OCI-LY7 (cell line): ENCODE results near the gene USP24. TPM values are rescaled to one million over a fixed set of nuclear protein-coding genes. Genes with fewer than 3 reads are reported as not detected.

Experiments used
- BruUV-seq: library from RNA; stranded (reverse); fragments of 400-500 nt; replicated peaks from 2 replicates; lab custom pipeline; 2021; lab: Mats Ljungman, UMichigan
- CTCF ChIA-PET: fragments of 300-600 bp; sonication (Branson Sonifier 250); formaldehyde crosslinking; loops from one replicate; lab custom pipeline; 2022; ENCODE audit warnings: antibody characterized with exemption; ENCODE audit not compliant: unreplicated experiment; lab: Charles Lee
- POLR2A ChIA-PET: fragments of 300-600 bp; sonication (Branson Sonifier 250); formaldehyde crosslinking; loops from one replicate; lab custom pipeline; 2022; ENCODE audit warnings: antibody characterized with exemption; lab: Charles Lee
- DNase-seq: peaks from one replicate; pipeline ENCODE4 v3.0.0-alpha.2; 2015; ENCODE audit warnings: low spot score
- H2AFZ ChIP-seq: fragments of 200-600 bp; sonication (generic), shearing (Covaris generic); 2 replicates; pipeline ENCODE4 v1.6.1; 2014; ENCODE audit warnings: mild to moderate bottlenecking, antibody characterized with exemption, low read length, moderate library complexity
- H3K27ac ChIP-seq: fragments of 200-600 bp; sonication (generic); 2 replicates; pipeline ENCODE4 v1.5.1; 2014; ENCODE audit warnings: mixed run types, low read depth, mild to moderate bottlenecking, moderate library complexity, low read length, inconsistent platforms; ENCODE audit not compliant: poor library complexity, severe bottlenecking
- H3K36me3 ChIP-seq: fragments of 200-600 bp; sonication (generic); 2 replicates; pipeline ENCODE4 v1.6.1; 2014; ENCODE audit warnings: mild to moderate bottlenecking, antibody characterized with exemption, low read length, moderate library complexity, mixed read lengths; ENCODE audit not compliant: insufficient read depth
- H3K4me1 ChIP-seq: fragments of 200-600 bp; sonication (generic); 2 replicates; pipeline ENCODE4 v1.5.1; 2014; ENCODE audit warnings: mild to moderate bottlenecking, low read length; ENCODE audit not compliant: insufficient read depth, poor library complexity, severe bottlenecking
- H3K4me2 ChIP-seq: fragments of 200-600 bp; sonication (generic); 2 replicates; pipeline ENCODE4 v1.6.1; 2014; ENCODE audit warnings: mild to moderate bottlenecking, low read length
- H3K4me3 ChIP-seq: fragments of 200-600 bp; sonication (generic); 2 replicates; pipeline ENCODE4 v1.5.1; 2014; ENCODE audit warnings: mild to moderate bottlenecking, low read depth, low read length; ENCODE audit not compliant: poor library complexity, severe bottlenecking
- H3K79me2 ChIP-seq: fragments of 200-600 bp; sonication (generic); 2 replicates; pipeline ENCODE4 v1.6.1; 2016; ENCODE audit warnings: low read depth, mild to moderate bottlenecking, low read length, moderate library complexity, mixed read lengths; ENCODE audit not compliant: insufficient read depth
- H3K9me2 ChIP-seq: fragments of 200-600 bp; sonication (generic); 2 replicates; pipeline ENCODE4 v1.6.1; 2016; ENCODE audit warnings: mild to moderate bottlenecking, low read length, mixed read lengths; ENCODE audit not compliant: insufficient read depth
- H3K9me3 ChIP-seq: fragments of 200-600 bp; sonication (generic); 2 replicates; pipeline ENCODE4 v1.6.1; 2014; ENCODE audit warnings: mild to moderate bottlenecking, mixed run types, low read length, mixed read lengths
- H4K20me1 ChIP-seq: fragments of 200-600 bp; sonication (generic); 2 replicates; pipeline ENCODE4 v1.6.1; 2014; ENCODE audit warnings: mild to moderate bottlenecking, antibody characterized with exemption, low read length, moderate library complexity, mixed read lengths; ENCODE audit not compliant: insufficient read depth
- EZH2phosphoT487 ChIP-seq: fragments of 200-600 bp; sonication (generic); IDR thresholded peaks from 2 replicates; pipeline ENCODE4 v1.6.1; 2018; ENCODE audit warnings: low read depth, borderline replicate concordance, mild to moderate bottlenecking, mixed run types, antibody characterized with exemption, low read length, moderate library complexity, mixed read lengths
- intact Hi-C: fragments of 100-400 bp; cut with micrococcal nuclease; formaldehyde crosslinking; loops from one replicate; pipeline ENCODE4 v1.10.0; 2022; ENCODE audit not compliant: unreplicated experiment
- total RNA-seq, 2 experiments: library from RNA; depleted of rRNA in 1 of 2; stranded (reverse); fragments of >200 nt in 1 of 2; shearing (Covaris generic) in 1 of 2; gene quantifications; 2 replicates each; pipeline ENCODE4 v1.2.3, GENCODE V29; 2014 to 2022
- TF ChIP-seq, protein P1 (sequence below): fragments of 200-600 bp; sonication (generic); conservative IDR thresholded peaks from 2 replicates; pipeline ENCODE4 v1.5.1; 2014; ENCODE audit warnings: mild to moderate bottlenecking, antibody characterized with exemption, low read length, moderate library complexity, mixed read lengths

The USP24 gene
- total RNA-seq, 2 experiments from 2014 or later, result 35.1 to 46.3 TPM

DNA sequence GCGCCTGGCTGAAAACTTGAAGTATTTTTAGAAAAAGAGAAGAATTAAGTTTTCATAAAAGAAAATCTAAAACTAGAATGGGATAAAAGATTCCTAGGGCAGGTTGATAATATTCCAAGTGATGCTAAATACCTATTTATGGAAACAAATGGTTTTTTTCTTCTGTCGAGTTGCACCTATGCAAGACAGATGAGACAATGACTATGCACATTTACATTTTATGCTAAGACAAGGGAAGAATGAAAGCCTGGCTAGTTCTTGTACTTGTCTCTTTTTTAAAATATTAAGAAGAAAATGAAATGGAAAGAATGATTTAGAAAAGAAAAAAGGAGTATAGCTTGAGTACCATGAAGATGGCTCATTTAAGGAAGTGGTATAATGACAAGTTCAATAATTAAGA is 24.4 kb upstream of the USP24 start:
- no peak overlapping the region for H2AFZ ChIP-seq
- no peaks in the 10 kb centered on the region for H3K4me1 ChIP-seq
- intact Hi-C loops, result no loop called here
- no peaks in the 10 kb centered on the region for H4K20me1 ChIP-seq
- H3K79me2 ChIP-seq, result no peaks in the 10 kb centered on the region
- H3K4me3 ChIP-seq, result no peak overlapping the region
- H3K36me3 ChIP-seq, result no peaks in the 10 kb centered on the region
- no peak for DNase-seq
- H3K4me2 ChIP-seq, result no peak overlapping the region
- TF ChIP-seq, protein P1, sequence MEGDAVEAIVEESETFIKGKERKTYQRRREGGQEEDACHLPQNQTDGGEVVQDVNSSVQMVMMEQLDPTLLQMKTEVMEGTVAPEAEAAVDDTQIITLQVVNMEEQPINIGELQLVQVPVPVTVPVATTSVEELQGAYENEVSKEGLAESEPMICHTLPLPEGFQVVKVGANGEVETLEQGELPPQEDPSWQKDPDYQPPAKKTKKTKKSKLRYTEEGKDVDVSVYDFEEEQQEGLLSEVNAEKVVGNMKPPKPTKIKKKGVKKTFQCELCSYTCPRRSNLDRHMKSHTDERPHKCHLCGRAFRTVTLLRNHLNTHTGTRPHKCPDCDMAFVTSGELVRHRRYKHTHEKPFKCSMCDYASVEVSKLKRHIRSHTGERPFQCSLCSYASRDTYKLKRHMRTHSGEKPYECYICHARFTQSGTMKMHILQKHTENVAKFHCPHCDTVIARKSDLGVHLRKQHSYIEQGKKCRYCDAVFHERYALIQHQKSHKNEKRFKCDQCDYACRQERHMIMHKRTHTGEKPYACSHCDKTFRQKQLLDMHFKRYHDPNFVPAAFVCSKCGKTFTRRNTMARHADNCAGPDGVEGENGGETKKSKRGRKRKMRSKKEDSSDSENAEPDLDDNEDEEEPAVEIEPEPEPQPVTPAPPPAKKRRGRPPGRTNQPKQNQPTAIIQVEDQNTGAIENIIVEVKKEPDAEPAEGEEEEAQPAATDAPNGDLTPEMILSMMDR, result no peak
- TF ChIP-seq EZH2phosphoT487, result no peak
- POLR2A ChIA-PET, result interaction anchor here (1.4 to 1.7 kb wide), 2 partner anchors 12 to 14 kb away, joined by 3 to 5 read pairs; no protein-coding TSS in a partner anchor
- no peaks in the 10 kb centered on the region for H3K9me2 ChIP-seq
- H3K27ac ChIP-seq, result no peak overlapping the region
- no TSS peak for BruUV-seq
- no peaks in the 10 kb centered on the region for H3K9me3 ChIP-seq
- CTCF ChIA-PET, result no interaction called here

DNA sequence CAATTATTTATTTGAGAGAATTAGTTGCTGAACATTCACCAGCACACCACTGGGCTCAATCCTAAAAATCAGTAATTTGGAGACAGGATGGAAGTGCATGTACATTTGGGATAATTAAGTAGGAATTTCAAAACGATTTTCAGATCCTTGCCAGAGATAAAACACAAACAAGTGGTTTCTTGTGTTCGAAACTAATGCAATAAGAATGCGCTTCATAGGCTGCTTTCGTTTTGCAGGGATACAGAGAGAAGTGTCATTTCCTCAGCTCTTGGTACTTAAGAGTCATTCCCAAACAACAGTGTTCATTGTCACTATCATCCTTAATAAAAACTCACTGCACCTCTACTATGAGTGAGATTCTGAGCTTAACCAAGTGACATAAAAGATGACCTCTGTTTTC is 20.6 kb upstream of the USP24 start:
- no peak overlapping the region for H3K27ac ChIP-seq
- POLR2A ChIA-PET, result interaction anchor here (1.1 kb wide), 1 partner anchor 13 kb away, joined by 3 read pairs; no protein-coding TSS in a partner anchor
- H3K4me1 ChIP-seq, result no peaks in the 10 kb centered on the region
- intact Hi-C loops, result no loop called here
- H4K20me1 ChIP-seq, result no peaks in the 10 kb centered on the region
- no peaks in the 10 kb centered on the region for H3K9me2 ChIP-seq
- TF ChIP-seq EZH2phosphoT487, result no peak
- TF ChIP-seq, protein P1, result no peak
- no peak overlapping the region for H2AFZ ChIP-seq
- no peak for DNase-seq
- H3K4me2 ChIP-seq, result no peak overlapping the region
- no peaks in the 10 kb centered on the region for H3K79me2 ChIP-seq
- H3K36me3 ChIP-seq, result no peaks in the 10 kb centered on the region
- BruUV-seq, result no TSS peak
- H3K9me3 ChIP-seq, result no peaks in the 10 kb centered on the region
- CTCF ChIA-PET, result no interaction called here
- H3K4me3 ChIP-seq, result no peak overlapping the region

DNA sequence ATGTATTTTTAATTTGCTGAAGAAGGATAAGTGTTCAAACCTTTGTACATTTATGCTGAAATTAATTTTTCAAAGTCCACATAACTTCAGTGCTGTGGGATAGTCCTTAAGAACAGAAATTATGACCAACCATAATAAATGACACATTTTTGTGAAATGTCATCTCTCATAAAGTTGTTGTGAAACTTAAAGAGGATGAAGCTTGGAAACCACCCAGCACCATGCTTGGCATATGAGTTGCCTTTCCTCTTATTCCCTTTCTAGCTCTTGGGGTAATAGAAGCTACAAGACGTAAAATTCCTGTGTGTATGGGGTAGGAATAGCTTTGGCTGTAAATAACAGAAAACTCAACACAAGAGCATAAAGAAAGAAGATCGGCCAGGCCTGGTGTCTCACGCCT is 18.9 kb upstream of the USP24 start:
- no peak for TF ChIP-seq EZH2phosphoT487
- TF ChIP-seq, protein P1, result no peak
- no peak overlapping the region for H3K27ac ChIP-seq
- H3K4me2 ChIP-seq, result no peak overlapping the region
- H2AFZ ChIP-seq, result no peak overlapping the region
- no TSS peak for BruUV-seq
- H3K9me3 ChIP-seq, result no peaks in the 10 kb centered on the region
- POLR2A ChIA-PET, result interaction anchor here (1.3 kb wide), 1 partner anchor 22 kb away, joined by 4 read pairs; no protein-coding TSS in a partner anchor
- intact Hi-C loops, result no loop called here
- DNase-seq, result no peak
- no peaks in the 10 kb centered on the region for H3K9me2 ChIP-seq
- H3K4me1 ChIP-seq, result no peaks in the 10 kb centered on the region
- no peaks in the 10 kb centered on the region for H4K20me1 ChIP-seq
- no peaks in the 10 kb centered on the region for H3K79me2 ChIP-seq
- H3K36me3 ChIP-seq, result no peaks in the 10 kb centered on the region
- H3K4me3 ChIP-seq, result no peak overlapping the region
- CTCF ChIA-PET, result no interaction called here
